Lower leg skin (tissue), 3 donors: ENCODE measurements around the gene HOMER1.

Experiments
- CTCF ChIP-seq, 3 donors: fragments of 450-650 bp; IDR thresholded peaks; one replicate each; pipeline ENCODE4 v1.5.1; 2016; ENCODE audit warnings: antibody characterized with exemption in 3 of 3, mild to moderate bottlenecking in 3 of 3, moderate library complexity in 2 of 3
- POLR2A ChIP-seq, 2 donors: fragments of 450-650 bp; IDR thresholded peaks; one replicate each; pipeline ENCODE4 v1.6.1; 2016 to 2017; ENCODE audit warnings: antibody characterized with exemption in 2 of 2, mild to moderate bottlenecking in 1 of 2, moderate library complexity in 1 of 2

GRCh38 chr5:79330071-79330470 is 183.9 kb downstream of the HOMER1 start:
- TF ChIP-seq CTCF (IDR thresholded peaks at IDR 0.05) (no peak), POLR2A (IDR thresholded peaks at IDR 0.05) (no peak)
